T-helper 1 cell treated with Interleukin-12 subunit alpha and Interleukin-12 subunit beta and Interleukin-4 antibody, amounts not matched to agents 30 μg/mL and 1 μg/mL, for 36 hours (primary cell): ENCODE results near the gene SLC25A13.

Experiments used
- H3K27ac Mint-ChIP-seq: one replicate; pipeline ENCODE4 v1.8.0; 2021; ENCODE audit warnings: mild to moderate bottlenecking, mixed read lengths
- H3K27me3 Mint-ChIP-seq: one replicate; pipeline ENCODE4 v1.8.0; 2021; ENCODE audit warnings: low read depth, mixed read lengths
- H3K36me3 Mint-ChIP-seq: one replicate; pipeline ENCODE4 v1.8.0; 2021; ENCODE audit warnings: low read depth, mixed read lengths
- H3K4me1 Mint-ChIP-seq: one replicate; pipeline ENCODE4 v1.8.0; 2021; ENCODE audit warnings: low read depth, mixed read lengths
- H3K4me3 Mint-ChIP-seq: one replicate; pipeline ENCODE4 v1.8.0; 2021; ENCODE audit warnings: mild to moderate bottlenecking, moderate library complexity, mixed read lengths
- H3K9me3 Mint-ChIP-seq: one replicate; pipeline ENCODE4 v1.8.0; 2021; ENCODE audit warnings: mixed read lengths

Gene SLC25A13

DNA sequence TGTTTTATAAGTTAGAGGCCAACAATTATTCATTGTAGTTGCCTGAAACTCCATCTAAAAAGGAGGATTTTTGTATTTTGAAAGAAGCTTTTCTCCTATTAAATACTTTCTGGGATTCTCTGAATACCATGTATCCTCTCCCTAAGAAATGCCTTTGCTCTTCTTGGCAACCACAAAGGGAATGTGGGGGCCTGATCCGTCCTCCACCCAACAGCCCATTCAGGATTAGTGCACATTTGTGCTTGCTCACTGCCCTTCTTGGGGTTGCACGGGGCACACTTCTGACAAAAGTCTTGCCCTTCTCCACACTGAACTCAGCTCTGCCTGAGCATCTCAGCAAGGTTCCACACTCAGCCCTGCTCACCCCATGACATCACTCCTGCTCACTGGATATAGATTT lies 194.2 kb downstream of the SLC25A13 start:
- Mint-ChIP-seq H3K27ac (no peak overlapping the region), H3K27me3 (no peaks in the 10 kb centered on the region), H3K4me1 (no peaks in the 10 kb centered on the region), H3K9me3 (no peaks in the 10 kb centered on the region), H3K4me3 (no peak overlapping the region), H3K36me3 (no peaks in the 10 kb centered on the region)

DNA sequence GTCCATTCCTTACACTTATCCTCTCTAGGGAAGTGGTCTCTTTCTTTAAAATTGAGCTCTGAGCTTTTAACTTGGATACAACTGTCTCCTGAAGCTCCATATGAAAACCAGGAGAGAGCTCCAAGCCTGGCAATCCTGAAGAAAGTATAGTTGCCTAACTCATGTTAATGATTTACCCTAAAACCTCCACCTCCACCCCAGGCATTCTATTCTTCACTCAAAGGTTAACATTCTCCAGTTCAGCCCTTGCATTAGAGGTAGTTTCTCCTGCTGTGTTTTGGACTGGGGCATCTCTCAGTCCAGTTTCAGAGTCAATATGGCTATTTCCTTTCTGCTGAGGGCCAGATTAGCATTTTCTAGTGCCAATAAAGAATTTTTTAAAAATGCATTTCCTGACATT lies 195.5 kb downstream of the SLC25A13 start:
- Mint-ChIP-seq H3K36me3 (no peaks in the 10 kb centered on the region), H3K4me1 (no peaks in the 10 kb centered on the region), H3K27me3 (no peaks in the 10 kb centered on the region), H3K27ac (no peak overlapping the region), H3K9me3 (no peaks in the 10 kb centered on the region), H3K4me3 (no peak overlapping the region)

DNA sequence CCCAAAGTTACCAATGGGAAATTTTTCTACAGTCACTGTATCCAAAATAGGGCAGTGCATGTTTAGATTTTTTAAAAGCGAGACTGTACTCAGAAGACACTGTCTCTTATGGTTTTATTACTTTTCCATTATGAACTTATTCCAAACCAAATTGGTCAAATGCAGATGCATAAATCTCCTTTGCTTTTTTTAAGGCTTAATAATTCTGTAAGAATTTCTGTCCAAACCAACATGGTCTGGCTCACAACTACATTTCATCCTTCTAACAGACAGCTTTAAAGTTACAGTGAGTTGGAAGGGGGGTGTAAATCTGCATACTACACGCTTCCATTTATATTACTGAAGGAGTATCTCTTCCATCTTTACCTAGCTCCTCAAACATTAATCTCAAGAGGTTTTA lies 199.2 kb downstream of the SLC25A13 start:
- no peaks in the 10 kb centered on the region for H3K4me1 Mint-ChIP-seq
- peaks cover 3% of the 10 kb centered on the region for H3K36me3 Mint-ChIP-seq
- no peaks in the 10 kb centered on the region for H3K9me3 Mint-ChIP-seq
- H3K27me3 Mint-ChIP-seq, result no peaks in the 10 kb centered on the region
- no peak overlapping the region for H3K4me3 Mint-ChIP-seq
- no peak overlapping the region for H3K27ac Mint-ChIP-seq

DNA sequence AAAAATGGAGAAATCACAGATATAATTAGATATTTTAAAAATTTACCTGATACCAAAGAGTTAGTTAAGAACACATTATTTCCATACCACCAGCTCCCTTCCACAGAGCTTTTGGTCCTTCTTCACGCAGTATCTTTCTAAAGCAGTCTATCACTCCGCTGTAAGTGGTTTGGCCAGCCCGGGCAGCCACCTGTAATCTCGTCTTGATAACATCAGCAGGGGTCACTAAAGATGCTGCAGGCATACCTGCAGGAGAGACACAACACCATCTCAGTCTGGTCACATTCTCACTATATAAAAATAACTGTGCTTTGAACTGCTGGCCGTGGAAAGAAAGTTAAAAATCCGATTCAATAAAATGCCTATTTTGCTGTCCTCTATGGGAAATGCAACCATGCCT lies 200.1 kb downstream of the SLC25A13 start:
- H3K4me1 Mint-ChIP-seq, result no peaks in the 10 kb centered on the region
- H3K27ac Mint-ChIP-seq, result no peak overlapping the region
- H3K36me3 Mint-ChIP-seq, result peaks cover 3% of the 10 kb centered on the region
- no peak overlapping the region for H3K4me3 Mint-ChIP-seq
- H3K27me3 Mint-ChIP-seq, result no peaks in the 10 kb centered on the region
- H3K9me3 Mint-ChIP-seq, result no peaks in the 10 kb centered on the region

DNA sequence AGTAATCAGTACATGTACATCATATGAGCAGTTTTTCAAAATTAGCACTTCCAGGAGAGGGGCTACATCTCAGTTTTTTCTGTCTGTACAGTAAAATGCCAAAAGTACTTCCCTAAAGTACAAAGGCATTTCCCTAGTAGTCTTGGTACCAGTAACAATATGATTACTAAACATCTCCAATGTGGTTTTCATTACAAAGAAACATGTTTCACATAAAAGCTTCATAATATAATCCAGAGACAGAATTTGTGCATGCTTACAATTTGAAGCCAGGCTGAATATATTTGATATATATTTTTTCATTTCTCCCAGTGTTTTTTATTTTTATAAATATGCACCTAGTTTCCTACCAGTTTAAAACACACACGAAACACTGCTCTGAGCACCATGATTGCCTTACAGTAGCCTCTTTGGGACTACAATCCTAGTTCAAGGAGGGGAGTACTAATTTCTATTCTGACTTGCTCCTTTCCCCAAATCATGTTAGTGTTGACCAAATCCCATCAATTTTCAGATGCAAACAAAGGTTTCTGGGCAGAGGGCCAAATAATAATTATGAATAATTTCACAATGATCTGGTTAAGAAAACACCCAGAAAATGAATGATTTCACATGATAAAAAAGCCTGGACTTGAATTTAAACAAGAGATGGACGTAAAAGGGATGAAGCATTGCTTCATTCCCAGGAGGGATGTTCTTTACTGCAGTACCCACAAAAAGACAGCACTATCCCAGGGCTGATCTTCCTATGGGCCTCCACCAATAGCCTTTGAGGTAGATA lies 201.3 kb downstream of the SLC25A13 start:
- Mint-ChIP-seq H3K27ac (no peak overlapping the region), H3K9me3 (no peaks in the 10 kb centered on the region), H3K36me3 (peaks cover 3% of the 10 kb centered on the region), H3K4me3 (no peak overlapping the region), H3K4me1 (no peaks in the 10 kb centered on the region), H3K27me3 (no peaks in the 10 kb centered on the region)

DNA sequence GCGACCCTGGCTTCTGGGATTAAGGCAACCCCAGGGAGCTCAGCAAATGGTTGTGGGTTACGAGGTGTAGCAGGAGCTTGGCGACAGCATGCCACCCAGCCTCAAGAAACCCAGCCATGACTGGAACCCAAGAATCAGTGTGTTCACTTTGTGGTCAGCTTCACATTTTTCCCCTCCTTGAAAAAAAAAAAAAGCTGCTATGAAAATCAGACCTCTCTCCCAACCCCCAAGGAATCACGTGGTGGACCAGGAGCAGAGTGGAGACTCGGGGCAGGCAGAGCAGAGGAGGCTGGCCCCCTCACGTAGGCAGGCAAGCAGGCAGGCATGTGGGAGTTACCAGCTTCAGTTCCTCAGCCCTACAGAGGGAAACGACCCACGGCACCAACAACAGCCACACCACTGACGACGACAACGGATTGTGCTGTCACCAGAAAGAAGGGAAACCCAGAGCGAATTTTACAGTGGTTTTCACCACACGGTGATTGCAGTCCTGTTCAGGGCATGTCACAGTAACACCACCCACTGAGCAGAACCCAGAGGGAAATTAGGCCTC lies 203.4 kb downstream of the SLC25A13 start:
- Mint-ChIP-seq H3K36me3 (peaks cover 3% of the 10 kb centered on the region), H3K4me3 (no peak overlapping the region), H3K4me1 (no peaks in the 10 kb centered on the region), H3K27ac (no peak overlapping the region), H3K27me3 (no peaks in the 10 kb centered on the region), H3K9me3 (no peaks in the 10 kb centered on the region)

DNA sequence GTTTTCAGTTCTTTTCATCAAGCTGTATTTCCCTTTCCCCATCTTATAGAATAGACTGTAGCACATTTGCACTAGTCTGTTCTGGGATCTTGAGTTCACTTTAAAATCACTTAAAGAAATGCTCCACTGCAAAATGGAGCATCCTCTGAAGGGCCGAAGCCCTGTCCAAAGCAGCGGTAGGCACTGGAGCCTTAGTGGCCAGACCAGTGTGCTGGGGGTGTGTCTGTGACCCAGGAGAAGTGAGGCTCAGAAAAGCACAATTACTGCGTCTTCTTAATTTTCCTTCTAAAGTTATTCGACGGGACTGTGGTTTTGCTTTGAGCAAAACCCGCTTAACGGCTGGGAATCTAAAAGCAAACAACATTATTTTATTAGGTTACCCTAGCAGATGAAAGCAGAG lies 205.7 kb downstream of the SLC25A13 start:
- peaks cover 3% of the 10 kb centered on the region for H3K36me3 Mint-ChIP-seq
- no peak overlapping the region for H3K27ac Mint-ChIP-seq
- H3K4me1 Mint-ChIP-seq, result no peaks in the 10 kb centered on the region
- H3K9me3 Mint-ChIP-seq, result peaks cover 7% of the 10 kb centered on the region
- H3K4me3 Mint-ChIP-seq, result no peak overlapping the region
- H3K27me3 Mint-ChIP-seq, result peaks cover 10% of the 10 kb centered on the region

DNA sequence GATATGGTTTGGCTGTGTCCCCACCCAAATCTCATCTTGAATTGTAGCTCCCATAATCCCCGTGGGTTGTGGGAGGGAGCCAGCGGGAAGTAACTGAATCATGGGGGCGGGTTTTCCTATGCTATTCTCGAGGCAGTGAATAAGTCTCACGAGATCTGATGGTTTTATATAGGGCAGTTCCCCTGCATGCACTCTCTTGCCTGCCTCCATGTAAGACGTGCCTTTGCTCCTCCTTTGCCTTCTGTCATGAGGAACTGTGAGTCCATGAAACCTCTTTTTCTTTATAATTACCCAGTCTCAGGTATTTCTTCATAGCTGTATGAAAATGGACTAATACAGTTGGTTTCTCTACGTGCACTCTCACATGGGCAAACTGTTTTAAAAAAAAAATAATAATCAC lies 207.7 kb downstream of the SLC25A13 start:
- Mint-ChIP-seq H3K27ac (no peak overlapping the region), H3K4me3 (no peak overlapping the region), H3K27me3 (peaks cover 13% of the 10 kb centered on the region), H3K9me3 (peaks cover 7% of the 10 kb centered on the region), H3K36me3 (no peaks in the 10 kb centered on the region), H3K4me1 (no peaks in the 10 kb centered on the region)

DNA sequence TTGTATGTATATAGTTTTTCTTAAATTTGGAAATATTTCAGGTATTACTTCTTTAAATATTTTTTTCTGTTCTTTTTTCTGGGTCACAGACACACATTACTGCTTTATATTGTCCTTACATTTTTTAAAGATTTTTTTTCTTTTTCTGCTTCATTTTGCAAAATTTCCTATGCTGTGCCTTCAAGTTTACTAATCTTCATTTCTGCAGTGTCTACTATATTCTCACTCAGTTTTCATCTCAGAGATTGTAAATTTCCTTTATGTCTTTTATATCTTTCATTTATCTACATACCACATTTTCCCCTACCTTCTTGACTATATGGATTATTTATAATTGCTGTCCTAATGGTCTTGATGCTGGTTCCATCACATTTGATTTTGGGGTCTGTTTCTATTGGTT lies 210.5 kb downstream of the SLC25A13 start:
- no peaks in the 10 kb centered on the region for H3K4me1 Mint-ChIP-seq
- H3K27me3 Mint-ChIP-seq, result peaks cover 13% of the 10 kb centered on the region
- H3K27ac Mint-ChIP-seq, result no peak overlapping the region
- no peaks in the 10 kb centered on the region for H3K36me3 Mint-ChIP-seq
- peaks cover 7% of the 10 kb centered on the region for H3K9me3 Mint-ChIP-seq
- no peak overlapping the region for H3K4me3 Mint-ChIP-seq

DNA sequence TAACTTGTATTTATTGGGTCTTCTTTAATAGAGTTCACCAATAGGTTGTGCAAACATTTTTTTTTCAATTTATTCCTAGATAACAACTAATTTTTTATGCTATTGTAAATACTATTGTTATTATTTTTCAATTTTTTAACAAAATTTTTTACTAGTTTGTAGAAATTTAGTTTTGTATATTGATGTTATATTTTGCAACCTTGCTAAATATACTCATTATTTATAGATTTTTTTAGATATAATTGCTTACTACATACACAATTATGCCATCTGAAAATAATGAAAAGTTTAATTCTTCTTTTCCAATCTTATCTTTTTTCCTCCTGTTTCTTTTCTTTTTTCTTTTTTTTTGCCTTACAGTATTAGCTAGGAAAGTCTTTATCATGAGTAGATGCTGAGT lies 216.9 kb downstream of the SLC25A13 start:
- H3K4me1 Mint-ChIP-seq, result no peaks in the 10 kb centered on the region
- H3K27ac Mint-ChIP-seq, result no peak overlapping the region
- H3K36me3 Mint-ChIP-seq, result no peaks in the 10 kb centered on the region
- no peak overlapping the region for H3K4me3 Mint-ChIP-seq
- H3K9me3 Mint-ChIP-seq, result no peaks in the 10 kb centered on the region
- H3K27me3 Mint-ChIP-seq, result peaks cover 3% of the 10 kb centered on the region

DNA sequence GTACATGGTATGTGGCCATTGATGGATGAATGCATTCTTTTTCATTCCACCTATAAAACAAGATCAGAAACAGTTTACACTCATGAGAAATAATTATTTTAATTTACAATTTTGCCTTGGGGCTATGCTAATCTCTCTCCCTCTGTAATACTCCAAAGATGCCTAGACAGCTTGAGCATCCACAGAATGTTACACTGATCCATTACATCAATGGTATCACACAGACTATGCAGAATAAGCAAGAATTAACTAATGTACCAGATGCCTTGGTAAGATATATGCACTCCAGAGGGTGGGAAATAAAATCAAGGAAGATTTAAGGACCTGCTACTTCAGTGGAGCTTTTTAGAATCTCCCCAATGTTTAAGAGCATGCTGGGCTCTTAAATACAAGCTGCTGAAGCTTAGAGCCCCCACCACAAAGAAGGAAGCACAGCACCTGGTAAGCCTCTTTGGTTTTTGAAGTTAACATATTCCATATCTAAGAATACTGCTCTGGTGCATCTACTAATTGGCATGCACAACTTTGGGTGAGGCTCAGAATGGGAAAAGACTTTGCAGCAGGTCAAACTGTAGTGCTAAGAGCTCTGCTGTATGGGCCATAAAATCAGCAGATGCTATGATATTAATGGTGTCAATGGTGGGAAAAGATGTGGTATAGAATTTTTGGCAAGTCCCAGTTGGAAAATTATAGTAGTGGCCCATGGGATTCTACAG lies 219.6 kb downstream of the SLC25A13 start:
- Mint-ChIP-seq H3K4me3 (no peak overlapping the region), H3K27ac (no peak overlapping the region), H3K36me3 (no peaks in the 10 kb centered on the region), H3K9me3 (no peaks in the 10 kb centered on the region), H3K27me3 (peaks cover 5% of the 10 kb centered on the region), H3K4me1 (no peaks in the 10 kb centered on the region)

DNA sequence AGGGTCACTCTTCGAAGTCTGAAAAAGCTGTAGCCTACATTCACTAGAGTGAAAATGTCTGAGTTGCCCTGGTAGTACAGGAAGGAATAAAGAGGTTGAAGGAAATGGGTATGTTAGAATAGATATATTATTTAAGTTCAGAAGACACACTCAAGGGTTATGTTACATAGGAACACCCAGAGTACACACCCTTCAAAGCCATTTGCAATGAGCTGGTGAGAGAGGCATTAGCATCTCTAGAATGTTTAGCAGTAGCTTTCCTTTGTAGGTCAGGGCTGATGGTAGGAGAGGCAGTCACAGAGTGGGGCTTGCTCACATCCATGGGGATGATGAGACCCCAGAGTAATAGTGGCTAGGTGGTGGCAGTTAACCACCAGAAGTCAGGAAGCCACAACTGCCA lies 221.2 kb downstream of the SLC25A13 start:
- H3K4me3 Mint-ChIP-seq, result no peak overlapping the region
- H3K36me3 Mint-ChIP-seq, result no peaks in the 10 kb centered on the region
- no peaks in the 10 kb centered on the region for H3K9me3 Mint-ChIP-seq
- peaks cover 5% of the 10 kb centered on the region for H3K27me3 Mint-ChIP-seq
- H3K4me1 Mint-ChIP-seq, result no peaks in the 10 kb centered on the region
- H3K27ac Mint-ChIP-seq, result no peak overlapping the region

DNA sequence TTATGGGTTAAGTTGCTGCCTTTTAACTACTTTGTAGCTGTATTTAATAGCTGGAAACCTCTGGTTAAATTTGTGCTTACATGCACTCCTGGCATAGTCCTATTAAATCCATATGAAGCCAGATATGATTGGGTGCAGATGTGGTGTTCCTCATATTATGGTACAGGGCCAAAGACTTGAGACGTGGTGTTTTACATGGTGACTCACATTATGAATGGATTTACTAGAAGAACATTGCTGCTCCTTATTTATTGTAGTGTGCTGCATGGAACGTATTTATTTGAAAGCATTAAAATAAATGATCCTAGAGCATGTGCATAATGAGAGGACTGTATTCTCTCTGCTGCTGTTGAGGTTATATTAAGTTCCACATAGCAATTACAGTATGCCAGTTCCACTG lies 224.1 kb downstream of the SLC25A13 start:
- H3K4me3 Mint-ChIP-seq, result no peak overlapping the region
- peaks cover 19% of the 10 kb centered on the region for H3K27me3 Mint-ChIP-seq
- H3K9me3 Mint-ChIP-seq, result no peaks in the 10 kb centered on the region
- no peak overlapping the region for H3K27ac Mint-ChIP-seq
- no peaks in the 10 kb centered on the region for H3K4me1 Mint-ChIP-seq
- H3K36me3 Mint-ChIP-seq, result no peaks in the 10 kb centered on the region

DNA sequence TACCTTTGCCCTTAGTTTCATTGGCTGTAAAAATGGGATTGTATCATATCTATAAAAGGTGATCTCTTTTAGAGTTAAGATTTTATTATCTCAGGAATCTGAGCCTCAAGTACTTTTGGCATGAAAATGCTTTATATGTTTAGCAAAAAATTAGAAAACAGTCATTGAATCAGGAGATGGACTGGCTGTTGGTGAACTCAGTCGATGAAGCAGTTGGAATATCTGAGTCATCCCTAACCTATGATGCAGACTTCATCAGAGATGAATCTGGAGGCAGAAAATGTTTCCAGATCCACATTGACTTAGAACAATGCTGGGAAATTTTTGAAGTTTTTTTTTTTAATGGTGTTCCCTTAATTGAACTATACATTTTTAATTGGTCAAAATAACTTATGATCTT lies 228.5 kb downstream of the SLC25A13 start:
- H3K4me3 Mint-ChIP-seq, result no peak overlapping the region
- no peak overlapping the region for H3K27ac Mint-ChIP-seq
- H3K9me3 Mint-ChIP-seq, result no peaks in the 10 kb centered on the region
- no peaks in the 10 kb centered on the region for H3K36me3 Mint-ChIP-seq
- H3K4me1 Mint-ChIP-seq, result no peaks in the 10 kb centered on the region
- H3K27me3 Mint-ChIP-seq, result peaks cover 36% of the 10 kb centered on the region

DNA sequence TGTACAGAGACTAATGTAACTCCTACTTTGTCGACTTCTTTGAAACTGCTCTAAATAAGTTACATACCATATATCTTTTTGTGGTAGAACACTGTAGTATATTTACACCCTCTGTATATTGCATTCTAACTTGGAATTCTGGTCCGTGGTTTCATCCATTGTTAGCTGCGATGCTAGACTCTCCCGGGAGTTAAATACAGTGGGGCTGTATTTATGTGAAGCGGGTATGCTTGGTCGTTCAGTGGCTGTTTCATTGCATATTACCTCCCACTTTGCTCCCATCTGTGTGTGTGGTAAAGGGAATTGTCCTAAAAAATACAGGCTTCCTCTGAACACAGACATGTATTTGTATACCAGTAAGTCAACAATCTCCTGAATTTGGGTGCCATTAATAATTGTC lies 231.1 kb downstream of the SLC25A13 start:
- Mint-ChIP-seq H3K27ac (no peak overlapping the region), H3K27me3 (peaks cover 38% of the 10 kb centered on the region), H3K4me1 (no peaks in the 10 kb centered on the region), H3K4me3 (no peak overlapping the region), H3K9me3 (no peaks in the 10 kb centered on the region), H3K36me3 (no peaks in the 10 kb centered on the region)
